PFSK-1 (cell line): ENCODE measurements around the gene CEACAM21.

Experiments
- FOXP2 ChIP-seq: optimal IDR thresholded peaks from 2 replicates; pipeline ENCODE3; 2011; ENCODE audit warnings: borderline replicate concordance, control low read depth, inconsistent platforms; ENCODE audit not compliant: insufficient read depth; ENCODE audit errors: extremely low read length, extremely low read depth
- POLR2AphosphoS5 ChIP-seq: IDR thresholded peaks from 2 replicates; pipeline ENCODE4 v1.6.1; 2012; ENCODE audit warnings: low read depth, mild to moderate bottlenecking, control low read depth, low read length, moderate library complexity
- REST ChIP-seq, 2 experiments: IDR thresholded peaks; 2 replicates each; pipeline versions ENCODE4 v1.6.1 to v1.8.0; 2011 to 2012; ENCODE audit warnings: low read depth in 2 of 2, low read length in 2 of 2, control low read depth in 1 of 2, inconsistent platforms in 1 of 2, mild to moderate bottlenecking in 1 of 2, moderate library complexity in 1 of 2; ENCODE audit not compliant: insufficient read depth in 1 of 2
- SIN3A ChIP-seq: IDR thresholded peaks from 2 replicates; pipeline ENCODE4 v1.6.1; 2012; ENCODE audit warnings: mild to moderate bottlenecking, low read length, moderate library complexity, borderline replicate concordance; ENCODE audit not compliant: insufficient read depth
- TAF1 ChIP-seq: IDR thresholded peaks from 2 replicates; pipeline ENCODE4 v1.6.1; 2012; ENCODE audit warnings: low read length, control low read depth, borderline replicate concordance; ENCODE audit not compliant: insufficient read depth

DNA sequence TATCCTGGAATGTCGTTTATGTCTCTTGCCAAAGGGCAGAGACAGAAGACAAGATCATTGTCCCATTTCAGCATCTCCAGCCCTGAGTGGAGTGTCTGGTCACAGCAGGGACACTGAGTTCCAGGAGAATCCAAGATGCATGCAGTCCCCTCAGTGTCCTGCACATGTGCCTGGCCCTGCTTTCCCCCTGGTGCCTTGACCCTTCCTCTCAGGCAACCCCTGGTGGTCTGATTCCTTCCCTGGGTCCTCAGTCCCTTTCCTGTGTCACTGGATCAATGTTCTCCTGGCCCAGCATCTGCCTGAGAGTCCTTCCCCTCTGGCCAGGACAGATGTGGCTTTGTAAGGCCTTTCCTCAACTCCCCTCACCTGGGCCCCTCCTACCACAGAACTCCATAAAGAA is 9.0 kb downstream of the CEACAM21 start:
- TF ChIP-seq TAF1: no peak
- no peak for TF ChIP-seq FOXP2
- TF ChIP-seq SIN3A: no peak
- TF ChIP-seq REST (IDR thresholded peaks at IDR 0.05; ENCODE audit: insufficient read depth in 1 of 2, low read depth in 2 of 2, low read length in 2 of 2): no peak
- no peak for TF ChIP-seq POLR2AphosphoS5
